NCI-H2227 treated with DMSO at 0.1 percent for 48 hours (cell line): ENCODE measurements around the gene COIL.
"Not testable (repeated sequence)": the region's sequence is repeated elsewhere in the genome, so short reads cannot be mapped to it uniquely, and the experiment has no call there.

ENCODE experiments used
- DNase-seq: peaks from one replicate; lab custom pipeline; 2025; lab: John Stamatoyannopoulos, UW

The COIL gene

GRCh38 chr17:56960596-56961538, at the start of gene COIL:
Gene COIL (minus strand): TSS chr17:56961050. CDS start chr17:56961019, 31 bp downstream.
- peak; percentile 94 for DNase-seq

- no peak for DNase-seq
These were observed 49.6 kb upstream of the COIL start for GRCh38 chr17:57010487-57010886.

- peak; percentile 85 for DNase-seq
These were observed 49.0 kb upstream of the COIL start for GRCh38 chr17:57009737-57010445.

- DNase-seq, result no peak
These were observed 48.1 kb upstream of the COIL start for GRCh38 chr17:57008958-57009357.

GRCh38 chr17:57006040-57006439, 45.2 kb upstream of the COIL start:
- no peak for DNase-seq

- no peak for DNase-seq
These were observed 44.2 kb upstream of the COIL start for GRCh38 chr17:57004944-57005579.

- no peak for DNase-seq
These were observed 42.1 kb upstream of the COIL start for GRCh38 chr17:57002904-57003303.

- no peak for DNase-seq
These were observed 40.7 kb upstream of the COIL start for GRCh38 chr17:57001541-57001940.

- DNase-seq, result no peak
These were observed 36.5 kb upstream of the COIL start for GRCh38 chr17:56997313-56997712.

- no peak for DNase-seq
These were observed 34.9 kb upstream of the COIL start for GRCh38 chr17:56995766-56996165.

- no peak for DNase-seq
These were observed 33.4 kb upstream of the COIL start for GRCh38 chr17:56994009-56994792.

GRCh38 chr17:56992364-56992763, 31.5 kb upstream of the COIL start:
- DNase-seq, result no peak

GRCh38 chr17:56988901-56989572, 28.2 kb upstream of the COIL start:
- no peak for DNase-seq

GRCh38 chr17:56987283-56987834, 26.5 kb upstream of the COIL start:
- no peak for DNase-seq

- no peak for DNase-seq
These were observed 24.7 kb upstream of the COIL start for GRCh38 chr17:56985371-56986162.

- no peak for DNase-seq
These were observed 22.5 kb upstream of the COIL start for GRCh38 chr17:56983366-56983765.

- no peak for DNase-seq
These were observed 21.5 kb upstream of the COIL start for GRCh38 chr17:56982312-56982711.

- DNase-seq, result not testable (repeated sequence)
These were observed 19.7 kb upstream of the COIL start for GRCh38 chr17:56980526-56980925.

GRCh38 chr17:56979091-56979480, 18.2 kb upstream of the COIL start:
- no peak for DNase-seq

GRCh38 chr17:56978441-56979090, 17.7 kb upstream of the COIL start:
- no peak for DNase-seq
